Epithelial cell of proximal tubule (primary cell): ENCODE results near the gene LAMB4. TPM values are rescaled to one million over a fixed set of nuclear protein-coding genes. Genes with fewer than 3 reads are reported as not detected.

ENCODE experiments used
- DNase-seq: peaks from one replicate; pipeline ENCODE4 v3.0.0-alpha.2; 2011; ENCODE audit warnings: low read depth
- H3K4me3 ChIP-seq: 2 replicates; pipeline ENCODE4 v1.5.1; 2011; ENCODE audit warnings: low read depth, mild to moderate bottlenecking, low read length
- total RNA-seq: library from RNA; depleted of rRNA; stranded (reverse); fragments of >200 nt; gene quantifications from 2 replicates; pipeline ENCODE4 v1.2.3, GENCODE V29; 2015
- TF ChIP-seq, protein P1 (sequence below): conservative IDR thresholded peaks from 2 replicates; pipeline ENCODE4 v1.5.1; 2012; ENCODE audit warnings: low read depth, mild to moderate bottlenecking, low read length

Gene LAMB4
- total RNA-seq, 1 donor from 2014 or later: 0.46 TPM

GRCh38 chr7:108045154-108045553, 85.0 kb downstream of the LAMB4 start:
- TF ChIP-seq, protein P1, sequence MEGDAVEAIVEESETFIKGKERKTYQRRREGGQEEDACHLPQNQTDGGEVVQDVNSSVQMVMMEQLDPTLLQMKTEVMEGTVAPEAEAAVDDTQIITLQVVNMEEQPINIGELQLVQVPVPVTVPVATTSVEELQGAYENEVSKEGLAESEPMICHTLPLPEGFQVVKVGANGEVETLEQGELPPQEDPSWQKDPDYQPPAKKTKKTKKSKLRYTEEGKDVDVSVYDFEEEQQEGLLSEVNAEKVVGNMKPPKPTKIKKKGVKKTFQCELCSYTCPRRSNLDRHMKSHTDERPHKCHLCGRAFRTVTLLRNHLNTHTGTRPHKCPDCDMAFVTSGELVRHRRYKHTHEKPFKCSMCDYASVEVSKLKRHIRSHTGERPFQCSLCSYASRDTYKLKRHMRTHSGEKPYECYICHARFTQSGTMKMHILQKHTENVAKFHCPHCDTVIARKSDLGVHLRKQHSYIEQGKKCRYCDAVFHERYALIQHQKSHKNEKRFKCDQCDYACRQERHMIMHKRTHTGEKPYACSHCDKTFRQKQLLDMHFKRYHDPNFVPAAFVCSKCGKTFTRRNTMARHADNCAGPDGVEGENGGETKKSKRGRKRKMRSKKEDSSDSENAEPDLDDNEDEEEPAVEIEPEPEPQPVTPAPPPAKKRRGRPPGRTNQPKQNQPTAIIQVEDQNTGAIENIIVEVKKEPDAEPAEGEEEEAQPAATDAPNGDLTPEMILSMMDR: no peak
- no peak overlapping the region for H3K4me3 ChIP-seq
- no peak for DNase-seq

- DNase-seq: no peak
- TF ChIP-seq, protein P1: no peak
- H3K4me3 ChIP-seq: no peak overlapping the region
These were observed 85.8 kb downstream of the LAMB4 start for GRCh38 chr7:108044345-108044744.

DNA sequence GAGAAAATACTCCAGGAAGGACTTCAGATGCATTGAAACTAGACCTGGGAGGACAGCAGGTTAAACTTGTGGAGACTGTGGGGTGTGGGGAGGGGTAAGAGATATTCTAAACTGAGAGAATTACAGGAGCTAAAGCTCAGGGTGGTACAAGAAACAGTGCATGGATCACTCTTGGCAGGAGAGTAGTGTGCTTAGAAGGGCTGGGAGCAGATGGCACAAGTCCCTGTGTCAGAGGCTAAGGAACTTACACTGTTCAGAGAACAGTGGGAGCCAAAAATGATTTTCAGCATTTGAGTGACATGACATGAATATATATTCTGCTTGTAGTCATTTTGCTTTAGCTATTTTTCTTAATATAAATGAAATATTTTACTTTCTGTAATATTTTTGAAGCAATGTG, 91.2 kb downstream of the LAMB4 start:
- no peak for DNase-seq
- no peak overlapping the region for H3K4me3 ChIP-seq
- TF ChIP-seq, protein P1: no peak

GRCh38 chr7:108037741-108038140, 92.4 kb downstream of the LAMB4 start:
- H3K4me3 ChIP-seq: no peak overlapping the region
- DNase-seq: no peak
- TF ChIP-seq, protein P1: no peak

- no peak overlapping the region for H3K4me3 ChIP-seq
- no peak for DNase-seq
- TF ChIP-seq, protein P1: no peak
These were observed 93.0 kb downstream of the LAMB4 start for GRCh38 chr7:108037140-108037539.

- H3K4me3 ChIP-seq: no peak overlapping the region
- TF ChIP-seq, protein P1: no peak
- no peak for DNase-seq
These were observed 95.6 kb downstream of the LAMB4 start for GRCh38 chr7:108034586-108034985.

DNA sequence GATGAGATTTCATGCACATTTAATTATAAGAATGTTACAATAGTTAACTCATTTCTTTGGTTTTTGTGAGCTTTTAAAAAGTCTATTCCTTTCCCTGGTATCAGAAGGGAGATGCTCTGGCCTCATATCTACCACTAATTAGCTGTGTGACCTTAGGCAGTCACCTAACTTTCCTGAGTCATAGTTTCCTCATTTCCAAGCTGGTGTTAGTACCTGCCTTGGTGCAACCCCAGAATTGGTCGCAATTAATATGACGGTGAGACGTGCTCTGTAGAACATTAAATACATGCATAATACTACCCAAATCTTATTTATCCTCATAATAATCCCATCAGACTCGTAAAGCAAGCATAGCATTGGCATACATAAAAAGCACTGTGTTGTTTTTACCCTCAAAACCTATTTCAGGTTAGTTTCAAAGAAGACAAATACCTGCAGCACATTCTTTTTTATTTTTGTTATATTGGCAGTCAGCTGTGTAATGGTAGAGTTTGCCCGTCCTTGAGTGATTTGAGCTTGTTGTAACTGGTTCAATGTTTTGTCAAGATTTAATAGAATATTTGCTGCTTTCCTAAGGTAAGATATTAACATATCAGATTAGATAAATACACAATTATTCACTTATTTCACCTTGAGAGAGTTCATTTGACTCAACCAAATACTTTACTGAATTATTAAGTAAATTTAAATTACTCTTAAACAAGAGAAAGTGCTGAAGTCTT, 96.2 kb downstream of the LAMB4 start:
- DNase-seq: no peak
- TF ChIP-seq, protein P1: no peak
- H3K4me3 ChIP-seq: no peak overlapping the region
